ENCODE data around the gene FOXR1.

The FOXR1 gene

DNA sequence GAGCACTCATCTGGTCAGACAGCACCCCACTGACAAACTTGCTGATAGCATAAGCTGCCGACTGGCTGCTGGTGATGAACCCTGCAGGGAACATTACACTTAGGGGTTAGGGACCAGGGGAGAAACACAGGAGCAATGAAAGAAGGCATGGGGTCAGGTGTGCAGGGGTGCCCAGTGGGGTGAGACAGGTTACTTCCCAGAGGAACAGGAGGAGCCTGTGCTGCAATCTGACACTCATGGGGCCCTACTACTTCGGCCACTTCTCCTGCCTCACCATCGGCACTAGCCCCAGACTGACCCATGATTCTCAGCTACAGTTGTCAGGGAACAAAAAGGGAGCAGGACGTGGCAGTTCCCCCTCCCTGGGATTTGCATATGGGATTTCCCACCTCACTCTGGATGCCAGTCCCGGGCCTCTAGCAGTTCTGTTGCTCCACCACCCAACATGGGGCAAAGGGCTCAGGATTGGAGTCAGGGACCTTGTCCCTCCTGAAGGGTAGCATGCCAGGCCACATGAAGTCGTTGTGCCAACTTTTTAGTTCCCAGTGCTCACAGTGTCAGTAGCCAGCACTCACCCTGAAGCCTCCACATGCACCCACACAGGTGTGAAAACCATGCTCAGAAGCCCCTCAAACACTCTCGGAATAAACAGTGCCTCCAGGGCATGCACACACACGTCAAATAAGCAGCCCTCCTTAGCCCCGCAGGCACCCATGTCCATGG is 56.9 kb downstream of the FOXR1 start:
- no peak for DNase-seq

DNA sequence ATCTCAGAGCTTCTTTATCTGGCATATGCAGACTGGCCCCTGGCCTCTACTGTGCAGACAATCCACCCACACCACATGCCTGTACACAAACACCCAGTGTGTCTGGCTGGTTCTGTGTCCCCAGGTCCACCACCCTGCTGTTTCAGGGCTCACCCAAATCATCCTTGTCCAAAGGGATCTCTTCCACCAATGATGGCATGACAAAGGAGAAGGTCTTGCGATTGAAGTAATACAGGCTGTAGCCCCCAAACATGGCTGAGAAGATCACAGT is 57.4 kb downstream of the FOXR1 start:
- no peak for DNase-seq

DNA sequence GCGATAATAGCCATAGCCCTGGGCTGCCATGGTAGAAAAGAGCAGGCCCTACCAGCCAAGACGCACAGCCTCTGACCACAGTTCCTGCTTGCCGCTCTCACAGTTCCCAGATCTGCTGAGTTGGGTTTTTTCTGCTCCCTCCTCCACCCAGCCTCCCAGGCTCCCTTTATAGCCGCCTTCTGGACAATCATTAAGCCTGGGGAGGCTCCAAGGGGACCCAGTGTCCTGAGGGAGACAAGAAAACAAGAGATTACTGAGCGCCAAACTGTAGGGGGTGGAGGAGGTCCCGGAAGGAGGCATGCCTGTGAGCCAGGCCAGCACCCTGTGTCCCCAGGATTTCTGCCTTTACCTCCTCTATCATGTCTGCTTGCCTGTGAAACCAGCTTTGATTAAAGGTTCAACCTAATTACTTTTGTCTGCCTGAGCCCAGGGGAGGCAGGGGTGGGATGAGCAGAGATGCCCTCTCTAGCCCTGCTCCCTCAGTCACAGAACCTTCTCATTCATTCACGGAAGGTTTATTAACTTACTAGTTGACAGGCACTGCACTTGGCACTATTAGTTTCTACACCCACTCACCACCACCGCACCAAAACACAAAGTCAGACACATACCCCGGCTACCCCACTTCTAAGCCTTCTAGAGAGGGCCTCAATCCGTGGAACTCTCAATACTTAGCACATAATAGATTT is 57.9 kb downstream of the FOXR1 start:
- DNase-seq, result peak; percentile 69

DNA sequence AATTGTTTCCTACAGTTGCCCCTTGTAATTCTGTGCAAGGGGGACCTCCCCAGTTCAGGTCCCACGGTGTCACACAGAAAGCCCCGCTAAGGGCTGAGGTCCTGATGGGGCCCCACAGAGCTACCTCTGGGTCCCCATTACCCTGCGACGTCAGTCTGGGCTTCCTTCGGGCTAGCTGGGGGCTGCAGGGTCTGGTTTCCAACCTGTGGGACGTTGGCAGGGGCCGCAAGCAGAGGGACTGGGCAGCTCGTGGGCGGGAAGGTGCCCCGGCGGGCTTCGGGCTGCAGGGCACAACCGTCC is 58.4 kb downstream of the FOXR1 start:
- no peak for DNase-seq

DNA sequence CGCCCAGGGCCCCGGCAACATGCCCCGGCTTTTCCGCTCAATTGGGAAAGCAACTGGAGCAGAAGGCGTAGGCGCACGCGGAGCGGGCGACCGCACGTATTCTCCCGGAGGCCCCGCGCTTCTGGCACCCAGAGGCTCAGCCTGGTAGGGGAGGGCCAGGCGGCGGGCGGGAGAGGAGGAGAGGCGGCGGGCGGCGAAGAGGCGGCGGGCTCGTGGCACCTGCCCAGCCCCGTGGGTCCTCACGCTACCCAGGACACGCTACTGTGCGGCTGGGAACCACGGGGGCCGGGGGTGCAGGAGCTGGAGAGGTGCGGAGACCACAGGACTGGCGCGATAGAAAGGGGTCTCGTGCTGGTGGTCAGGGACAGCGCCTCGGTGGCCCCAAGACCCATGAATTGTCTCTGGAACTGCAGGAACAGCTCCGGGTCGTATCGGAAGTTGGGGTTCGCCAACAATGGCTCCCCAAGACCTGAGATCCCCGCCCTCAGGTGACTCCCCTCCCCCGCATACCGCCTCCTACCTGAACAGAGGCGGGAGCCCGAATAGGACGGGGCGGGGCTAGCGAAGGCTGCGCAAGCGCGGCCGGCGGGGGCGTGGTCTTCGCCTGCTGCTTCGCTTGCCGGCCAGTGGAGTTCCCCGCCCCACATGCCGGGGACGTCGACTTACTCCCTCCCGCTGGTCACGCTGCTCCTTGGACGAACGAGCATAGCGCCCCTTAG is 58.9 kb downstream of the FOXR1 start, which contains the start of gene SLC37A4:
Gene SLC37A4 (minus strand): TSS at position 549 of the 719 bp plus-strand sequence.
- peak; percentile 97 for DNase-seq
